GM18519 (cell line): ENCODE data around the gene ATPAF2.

Experiments
- ATAC-seq: cut with Tn5 transposase; IDR thresholded peaks from one replicate; pipeline ENCODE4 v1.9.1; 2021; ENCODE audit warnings: mild to moderate bottlenecking, moderate library complexity; ENCODE audit not compliant: unreplicated experiment, low FRiP score

Gene ATPAF2

DNA sequence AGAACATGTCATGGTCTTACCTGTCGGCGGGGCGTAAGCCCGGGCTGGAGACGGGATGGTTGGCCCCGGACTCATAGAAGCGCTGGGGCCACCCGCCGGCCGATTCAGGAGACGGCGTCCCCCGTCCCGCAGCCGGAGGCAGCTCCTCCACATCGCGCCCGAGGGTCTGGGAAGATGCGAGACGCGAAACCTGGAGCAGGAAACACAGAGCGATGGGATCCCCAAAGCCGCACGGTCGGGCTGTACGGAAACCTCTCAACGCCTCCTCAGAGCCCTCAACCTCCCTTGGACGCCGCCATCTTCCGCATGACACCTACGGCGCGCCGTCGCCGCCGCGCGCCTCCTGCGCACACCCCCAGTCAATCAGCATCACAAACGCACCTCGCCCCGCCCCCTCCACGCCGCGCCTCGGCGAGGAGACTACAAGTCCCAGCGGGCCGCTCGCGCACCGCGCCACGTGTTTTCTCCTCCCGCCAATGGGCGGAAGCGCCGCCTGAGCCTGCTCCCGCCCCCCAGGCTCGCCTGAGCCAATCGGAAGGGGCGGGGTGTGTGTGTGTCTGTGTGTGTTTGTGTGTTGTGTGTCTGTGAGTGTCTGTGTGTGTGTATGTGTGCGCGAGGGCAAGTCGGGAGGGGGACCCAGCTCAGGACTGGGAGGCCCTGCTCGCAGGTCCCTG is at the start of gene ATPAF2, which contains the start of gene GID4:
Gene ATPAF2, minus strand, starts transcription at position 308 of the 674 bp plus-strand sequence. Its CDS starts 155 bp downstream, at position 153.
Gene GID4, plus strand, starts transcription at position 548 of the 674 bp plus-strand sequence. Its CDS starts 57 bp downstream, at position 605.
- peak; percentile 81 for ATAC-seq

DNA sequence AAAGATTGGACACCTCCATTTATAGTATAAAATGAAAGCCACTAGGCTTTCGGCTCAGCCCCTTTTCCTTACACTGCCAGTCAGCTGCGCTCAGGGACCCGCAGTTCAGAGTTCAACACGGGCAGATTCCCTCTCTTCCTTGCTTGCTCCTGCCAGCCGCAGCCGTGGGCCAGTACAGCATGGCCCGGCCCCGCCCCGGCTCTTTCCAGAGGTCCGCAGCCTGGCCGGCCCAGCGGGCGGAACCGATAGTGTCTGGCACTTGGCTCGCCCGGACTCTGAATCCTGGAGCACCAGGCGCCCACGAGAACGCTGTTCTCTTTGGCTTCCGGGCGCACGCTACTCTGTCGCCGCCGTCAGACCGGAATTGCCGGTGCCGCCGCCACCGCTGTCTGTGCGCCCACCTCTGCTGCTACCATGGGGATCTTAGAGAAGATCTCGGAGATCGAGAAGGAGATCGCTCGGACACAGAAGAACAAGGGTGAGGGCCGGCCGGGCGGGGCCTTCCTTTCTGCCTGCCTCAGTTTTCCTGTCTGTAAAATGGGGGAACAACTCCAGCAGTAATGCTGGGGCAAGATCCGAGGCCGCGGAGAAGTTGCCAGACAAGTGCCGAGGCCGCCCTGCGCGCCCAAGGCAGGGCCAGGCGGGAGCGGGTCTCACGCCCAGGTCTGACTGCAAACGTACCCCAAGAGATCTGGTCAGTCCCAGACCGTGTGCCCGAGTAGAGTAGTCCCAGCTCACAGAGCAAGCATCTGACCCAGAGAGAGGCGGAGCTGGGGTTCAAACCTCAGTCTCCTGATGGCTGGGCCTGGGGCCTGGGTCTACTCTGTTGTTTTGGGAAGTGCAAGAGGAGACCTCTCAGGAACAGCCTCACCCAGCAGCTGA is 48.9 kb upstream of the ATPAF2 start, which contains the start of gene DRG2:
Gene DRG2, plus strand, starts transcription at position 339 of the 882 bp plus-strand sequence. Its CDS starts 76 bp downstream, at position 415.
- ATAC-seq: peak; percentile 51

DNA sequence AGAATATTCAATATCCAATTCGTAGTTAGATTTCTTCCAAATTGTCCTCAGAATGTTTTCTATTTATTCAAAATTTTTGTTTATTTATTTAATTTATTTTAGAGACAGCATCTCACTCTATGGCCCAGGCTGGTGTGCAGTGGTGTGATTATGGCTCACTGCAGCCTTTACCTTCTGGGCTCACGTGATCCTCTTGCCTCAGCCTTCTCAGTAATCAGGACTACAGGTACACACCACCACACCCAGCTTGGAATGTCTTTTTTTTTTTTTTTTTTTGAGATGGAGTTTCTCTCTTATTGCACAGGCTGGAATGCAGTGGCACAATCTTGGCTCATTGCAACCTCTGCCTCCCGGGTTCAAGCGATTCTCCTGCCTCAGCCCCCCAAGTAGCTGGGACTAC is 45.3 kb upstream of the ATPAF2 start:
- ATAC-seq: no peak

DNA sequence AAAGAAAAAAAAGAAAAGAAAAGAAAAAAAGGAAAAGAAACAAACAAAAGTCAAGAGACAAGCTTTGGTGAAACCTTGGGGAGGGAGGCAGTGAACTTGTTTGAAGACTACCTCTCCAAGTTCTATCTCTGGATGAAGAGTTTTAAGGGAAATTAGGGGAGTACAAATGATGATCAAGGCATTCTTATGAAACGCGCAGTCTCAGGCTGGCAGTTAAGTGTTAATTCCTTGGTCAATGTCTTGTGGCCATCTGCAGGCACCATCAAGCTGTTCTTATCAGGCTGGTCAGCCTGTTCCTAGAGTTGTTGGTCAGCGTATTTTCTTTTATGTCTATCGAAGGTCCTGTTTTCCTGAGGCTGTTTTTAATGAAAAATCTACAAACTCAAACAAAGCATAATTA is 40.6 kb upstream of the ATPAF2 start:
- no peak for ATAC-seq

DNA sequence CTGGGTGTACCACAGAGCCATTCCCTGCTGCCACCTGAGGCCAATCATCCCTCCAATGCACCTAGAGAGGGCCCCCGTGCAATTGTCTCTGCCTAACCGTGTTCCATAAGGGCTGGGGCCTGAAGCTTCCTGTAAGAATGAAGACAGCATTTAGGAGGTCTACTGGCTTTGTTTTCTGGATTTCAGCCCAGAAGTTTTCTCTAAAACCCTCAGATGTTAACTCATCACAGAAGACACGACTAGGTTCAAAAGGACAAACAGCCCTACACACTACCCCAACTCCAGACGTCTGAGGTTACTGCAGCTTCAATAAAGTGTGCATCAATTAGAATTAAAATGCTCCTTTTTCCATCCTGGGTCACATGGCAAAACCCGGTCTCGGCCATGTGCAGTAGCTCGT is 38.0 kb upstream of the ATPAF2 start:
- ATAC-seq: no peak

DNA sequence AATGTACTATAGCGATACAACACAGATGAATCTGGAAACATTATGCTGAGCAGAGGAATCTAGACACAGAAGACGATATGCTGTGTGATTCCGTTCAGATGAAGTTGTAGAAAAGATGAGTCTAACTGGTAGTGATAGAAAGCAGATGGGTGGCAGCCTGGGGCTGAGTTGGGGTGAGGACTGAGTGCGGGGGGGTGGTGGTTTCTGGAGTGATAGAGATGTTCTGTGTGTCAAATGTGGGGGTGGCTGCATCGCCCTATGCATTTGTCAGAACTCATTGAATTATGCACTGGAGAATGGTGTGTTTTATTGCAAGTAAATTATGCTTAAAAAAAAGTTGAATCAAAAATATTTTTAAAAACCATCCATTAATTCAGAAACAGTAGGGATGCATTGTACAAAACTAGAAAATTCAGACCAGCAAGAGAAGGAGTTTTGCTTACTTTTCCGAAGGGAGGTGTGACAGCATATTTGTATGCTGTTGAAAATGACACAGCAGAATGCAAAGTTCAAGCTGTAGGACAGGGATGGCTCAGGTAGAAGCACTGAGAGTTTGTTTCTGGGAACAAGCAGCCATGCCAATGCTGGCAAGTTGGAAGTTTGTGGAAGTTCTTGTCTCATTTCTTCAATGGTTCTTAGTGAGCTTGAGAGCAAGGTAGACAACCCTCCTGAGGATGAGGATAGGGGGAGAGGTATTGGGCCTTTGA is 35.8 kb upstream of the ATPAF2 start:
- no peak for ATAC-seq

DNA sequence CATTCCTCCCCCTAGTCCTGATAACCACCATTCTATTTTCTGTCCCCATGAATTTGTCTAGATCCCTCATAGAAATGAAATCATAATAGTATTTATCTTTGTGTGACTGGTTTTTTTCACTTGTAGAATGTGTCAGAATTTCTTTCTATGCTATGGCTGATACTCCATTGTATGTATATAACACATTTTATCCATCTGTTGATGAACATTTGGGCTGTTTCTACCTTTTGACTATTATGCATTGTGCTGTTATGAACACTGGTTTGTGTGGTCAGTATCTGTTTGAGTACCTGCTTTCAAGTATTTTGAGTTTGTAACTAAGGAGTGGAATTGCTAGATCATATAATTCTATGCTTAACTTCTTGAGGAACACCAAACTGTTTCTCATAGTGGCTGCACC is 32.8 kb upstream of the ATPAF2 start:
- ATAC-seq: no peak

DNA sequence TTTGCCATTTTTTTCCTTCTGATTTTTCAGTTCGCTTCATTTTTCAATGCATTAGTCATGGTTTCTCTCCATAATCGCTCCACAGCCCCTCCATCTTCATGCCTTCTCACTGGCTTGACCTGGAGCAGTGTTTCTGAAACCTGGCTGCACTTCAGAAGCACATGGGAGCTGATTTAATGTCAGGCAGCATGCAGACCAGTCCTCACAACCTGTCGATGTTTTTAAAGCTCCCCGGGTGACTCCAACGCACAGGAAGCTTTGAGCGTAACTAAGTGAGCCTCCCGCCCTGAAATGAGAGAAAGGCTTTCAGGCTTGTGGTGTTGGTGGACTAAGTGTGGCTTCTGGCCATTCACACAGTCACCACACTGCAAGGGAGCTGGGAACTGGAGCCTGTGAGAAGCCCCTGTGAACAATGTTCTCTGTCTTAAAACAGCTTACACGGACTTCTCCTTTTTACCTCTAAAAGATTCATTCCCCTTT is 31.9 kb upstream of the ATPAF2 start:
- no peak for ATAC-seq

DNA sequence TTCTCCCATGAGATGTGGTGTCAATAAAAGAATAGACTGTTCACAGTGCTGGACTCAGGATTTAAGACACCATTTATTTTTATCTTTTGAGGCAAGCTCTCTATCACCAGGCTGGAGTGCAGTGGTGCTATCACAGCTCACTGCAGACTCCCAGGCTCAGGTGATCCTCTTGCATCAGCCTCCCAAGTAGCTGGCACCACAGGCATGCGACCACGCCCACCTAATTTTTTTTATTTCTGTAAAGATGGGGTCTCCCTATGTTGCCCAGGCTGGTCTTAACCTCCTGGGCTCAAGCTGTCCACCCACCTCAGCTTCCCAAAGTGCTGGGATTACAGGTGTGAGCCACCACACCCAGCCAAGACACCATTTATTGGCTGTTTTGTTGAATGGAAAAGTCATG is 30.1 kb upstream of the ATPAF2 start:
- ATAC-seq: no peak

DNA sequence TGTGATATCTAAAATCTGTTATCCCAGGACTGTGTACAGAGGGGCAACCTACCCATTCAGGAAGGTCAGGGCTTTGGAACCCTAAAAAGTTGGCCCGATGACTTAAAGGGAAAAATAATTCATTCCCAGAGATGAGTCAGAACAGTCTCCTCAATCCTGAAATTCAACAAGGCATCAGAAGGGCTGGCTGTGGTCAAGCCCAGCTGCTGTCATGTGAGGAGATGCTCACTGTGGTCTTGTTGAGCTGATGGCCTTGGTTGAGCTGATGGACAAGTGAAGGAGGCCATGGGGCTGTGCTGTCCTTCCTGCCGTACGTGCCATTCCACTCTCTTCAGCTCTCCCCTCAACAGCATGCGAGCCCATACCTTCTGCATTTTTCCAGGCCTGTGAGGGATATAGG is 27.9 kb upstream of the ATPAF2 start:
- ATAC-seq: no peak

DNA sequence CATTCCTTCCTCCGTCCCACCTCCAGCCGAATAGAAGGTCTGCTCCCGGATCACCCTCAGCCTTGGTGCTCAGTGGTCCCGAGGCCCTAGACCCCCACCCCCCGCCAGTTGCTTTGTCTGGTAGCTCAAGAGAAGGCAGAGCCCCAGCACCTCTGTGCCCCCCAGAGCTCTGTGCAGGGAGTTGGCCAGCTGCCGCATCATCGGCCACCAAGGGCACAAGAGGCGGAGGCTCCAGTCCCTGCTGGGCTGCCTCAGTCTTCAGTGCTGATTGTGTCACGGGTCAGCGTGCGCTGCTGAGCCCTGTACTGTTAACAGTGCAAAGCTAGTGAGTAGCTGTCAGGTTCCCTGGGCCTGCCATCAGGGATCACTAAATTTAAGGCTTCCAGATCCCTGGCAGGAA is 26.6 kb upstream of the ATPAF2 start:
- ATAC-seq: no peak

DNA sequence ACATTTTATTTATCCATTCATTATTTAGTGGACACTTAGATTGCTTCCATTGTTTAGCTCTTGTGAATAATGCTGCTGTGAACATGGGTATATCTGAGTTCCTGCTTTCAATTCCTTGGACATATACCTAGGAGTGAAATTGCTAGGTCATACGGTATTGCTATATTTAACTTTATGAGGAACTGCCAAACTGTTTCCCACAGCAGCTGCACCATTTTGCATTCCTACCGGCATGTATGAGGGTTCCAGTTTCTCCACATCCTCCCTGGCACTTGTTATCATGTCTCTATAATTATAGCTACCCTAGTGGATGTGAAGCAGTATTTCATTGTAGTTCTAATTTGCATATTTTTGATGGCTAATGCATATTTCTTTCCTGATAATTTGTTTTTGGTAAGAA is 25.1 kb upstream of the ATPAF2 start:
- ATAC-seq: no peak

DNA sequence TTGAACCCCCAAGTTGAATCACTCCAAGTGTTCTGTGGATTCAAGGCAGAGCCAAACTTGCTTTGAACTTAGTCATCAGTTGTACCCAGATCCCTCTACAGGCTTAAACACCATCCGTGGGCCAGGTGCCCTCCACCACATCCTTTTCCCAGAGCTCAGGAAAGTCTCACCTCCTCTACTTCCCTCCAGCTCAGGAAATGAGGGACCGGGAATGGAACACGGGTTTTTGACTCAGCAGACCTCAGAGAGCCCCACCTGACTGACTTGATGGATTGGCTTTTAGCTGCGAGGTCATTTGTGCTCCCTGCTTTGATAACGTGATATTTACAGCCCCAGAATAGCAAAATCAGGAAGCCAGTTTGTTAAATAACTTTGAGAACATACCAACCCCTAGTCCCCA is 20.3 kb upstream of the ATPAF2 start:
- ATAC-seq: no peak

DNA sequence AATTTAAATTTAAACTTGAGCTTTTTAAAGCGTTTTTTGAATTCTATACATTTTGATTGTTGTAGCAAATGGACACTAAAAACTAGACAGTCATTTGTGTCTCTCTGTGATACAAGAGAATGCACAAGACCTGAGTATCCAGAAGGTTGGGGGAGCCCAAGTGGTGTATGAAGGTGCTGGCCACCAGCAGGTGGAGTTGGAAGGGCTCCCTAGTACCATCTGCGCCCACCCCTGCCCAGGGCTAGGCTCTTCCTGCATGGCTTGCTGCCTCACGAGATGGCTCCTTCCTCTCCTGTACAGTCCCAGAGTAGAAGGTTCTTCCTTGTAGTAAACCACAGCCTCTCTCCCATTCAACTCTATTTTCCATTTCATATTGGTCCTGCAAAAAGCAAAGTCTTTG is 17.2 kb upstream of the ATPAF2 start:
- ATAC-seq: no peak

DNA sequence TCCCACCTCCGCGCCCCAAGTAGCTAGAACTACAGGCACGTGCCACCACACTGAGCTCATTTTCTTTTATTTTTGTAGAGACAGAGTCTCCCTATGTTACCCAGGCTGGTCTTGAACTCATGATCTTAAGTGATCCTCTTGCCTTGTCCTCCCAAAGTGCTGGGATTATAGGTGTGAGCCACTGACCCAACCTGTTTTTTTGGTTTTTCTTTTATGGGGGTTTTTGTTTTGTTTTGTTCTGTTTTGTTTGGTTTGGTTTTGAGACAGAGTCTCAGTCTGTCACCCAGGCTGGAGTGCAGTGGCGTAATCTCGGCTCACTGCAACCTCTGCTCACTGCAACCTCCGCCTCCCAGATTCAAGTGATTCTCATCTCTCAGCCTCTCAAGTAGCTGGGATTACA is 16.6 kb upstream of the ATPAF2 start:
- no peak for ATAC-seq

DNA sequence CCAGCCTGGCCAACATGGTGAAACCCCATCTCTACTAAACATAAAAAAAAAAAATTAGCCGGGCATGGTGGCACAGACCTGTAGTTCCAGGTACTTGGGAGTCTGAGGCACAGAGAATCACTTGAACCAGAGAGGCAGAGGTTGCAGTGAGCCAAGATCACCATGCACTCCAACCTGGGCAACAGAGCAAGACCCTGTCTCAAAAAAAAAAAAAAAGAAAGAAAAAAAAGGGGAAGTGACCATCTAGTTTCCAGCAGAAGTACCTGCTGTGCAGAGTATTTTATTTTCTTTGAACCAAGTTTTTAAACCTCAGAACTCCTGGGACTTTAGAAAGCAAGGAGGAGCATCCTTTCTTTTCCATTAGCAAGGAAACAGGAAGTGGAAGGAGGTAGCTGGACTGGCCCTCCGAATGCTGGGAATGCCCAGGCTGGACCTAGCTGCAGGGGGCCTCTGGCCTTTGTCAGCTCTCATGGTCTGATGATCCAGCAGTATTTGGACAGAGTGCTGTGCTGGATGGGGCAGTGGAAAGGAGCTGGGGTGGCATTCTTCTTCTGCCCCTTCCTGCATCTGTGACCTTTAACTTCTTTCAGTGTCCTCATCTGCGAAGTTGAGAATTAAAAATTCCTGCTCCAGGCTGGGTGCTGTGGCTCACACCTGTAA is 6.9 kb upstream of the ATPAF2 start:
- ATAC-seq: no peak

DNA sequence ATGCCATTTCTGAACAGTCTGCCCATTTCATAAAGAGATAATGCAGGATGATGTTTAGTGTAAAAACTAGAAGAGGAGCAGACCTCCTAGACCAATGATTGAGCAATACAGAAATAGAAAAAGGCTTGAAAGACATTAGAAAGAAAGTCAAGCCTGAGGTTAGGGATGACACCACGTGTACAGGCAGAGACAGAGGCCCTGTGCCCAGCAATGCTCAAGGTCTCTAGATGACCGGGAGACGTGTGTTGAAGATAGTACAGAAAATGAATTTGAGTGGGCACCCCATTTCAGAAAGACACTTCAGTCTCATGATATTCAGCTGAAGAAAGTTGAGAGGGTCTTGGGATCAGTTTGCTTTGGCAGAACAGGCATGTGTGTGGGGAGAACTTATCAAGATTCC is 5.6 kb upstream of the ATPAF2 start:
- no peak for ATAC-seq

DNA sequence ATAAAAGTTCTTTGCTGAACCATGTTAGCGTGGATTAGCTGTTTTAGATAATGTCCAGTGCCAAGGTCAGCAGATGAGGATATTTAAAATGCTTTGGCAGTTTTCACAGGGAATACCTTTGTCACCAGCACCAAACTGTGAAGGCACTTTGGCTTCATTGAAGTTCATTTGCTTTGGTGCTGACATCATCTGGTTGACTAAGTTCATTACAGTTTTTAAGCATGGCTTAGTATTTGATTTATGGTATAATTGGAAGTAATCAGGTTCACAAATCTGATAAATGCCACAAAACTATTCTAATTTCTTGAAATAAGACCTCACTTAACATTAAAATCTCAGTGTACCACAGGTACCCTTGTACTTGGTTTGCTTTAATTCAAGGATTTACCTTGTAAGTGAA is 4.5 kb upstream of the ATPAF2 start:
- no peak for ATAC-seq

DNA sequence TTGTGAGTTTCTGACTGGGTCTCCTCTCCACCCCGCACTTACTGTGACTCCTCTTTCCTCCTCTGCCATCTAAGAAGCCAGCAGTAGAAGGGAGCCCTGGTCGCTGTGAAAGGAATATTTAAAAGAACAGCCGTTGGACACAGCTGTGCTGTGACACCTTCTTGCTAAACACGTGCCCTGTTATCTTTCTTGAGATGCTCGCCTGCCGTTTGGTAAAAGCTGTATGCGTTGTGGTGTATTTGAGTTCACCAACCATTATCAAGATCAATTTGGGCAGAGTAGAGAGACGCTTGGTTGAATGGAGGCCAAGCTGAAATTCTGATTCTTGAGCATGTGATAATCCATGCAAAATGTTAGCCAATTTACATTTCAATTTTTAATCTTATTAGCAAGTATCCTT is 4.0 kb upstream of the ATPAF2 start:
- ATAC-seq: no peak

DNA sequence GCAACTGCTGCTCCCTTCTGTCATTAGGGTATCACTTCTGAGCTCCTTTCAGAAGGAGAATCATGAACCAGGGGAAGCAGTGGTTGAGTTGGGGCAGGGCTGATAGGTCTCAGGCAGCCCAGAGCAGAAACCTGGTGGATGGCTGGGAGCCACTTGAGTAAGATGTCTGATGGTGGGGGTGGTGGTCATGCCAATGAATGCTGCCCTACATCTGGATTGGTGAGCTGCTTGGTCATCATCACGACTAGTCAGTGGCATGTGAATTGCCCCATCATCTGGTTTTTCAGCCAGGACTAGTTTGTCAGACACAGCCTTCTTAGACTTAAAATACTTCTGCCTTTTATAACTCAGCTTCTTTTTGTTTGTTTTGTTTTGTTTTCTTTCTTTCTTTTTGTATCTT is 2.8 kb upstream of the ATPAF2 start:
- ATAC-seq: no peak
